Kidney epithelial cell (primary cell): ENCODE measurements around the gene PDILT. TPM values are rescaled to one million over a fixed set of nuclear protein-coding genes. Genes with fewer than 3 reads are reported as not detected.

ENCODE experiments used
- DNase-seq: peaks from one replicate; pipeline ENCODE4 v3.0.0-alpha.2; 2010; ENCODE audit warnings: low read depth
- H3K27me3 ChIP-seq: 2 replicates; pipeline ENCODE4 v1.6.0; 2011; ENCODE audit warnings: low read length; ENCODE audit not compliant: control insufficient read depth, insufficient read depth
- H3K36me3 ChIP-seq: 2 replicates; pipeline ENCODE4 v1.5.1; 2011; ENCODE audit warnings: low read length; ENCODE audit not compliant: control insufficient read depth, insufficient read depth
- H3K4me3 ChIP-seq: 2 replicates; pipeline ENCODE4 v1.5.1; 2011; ENCODE audit warnings: low read depth, mild to moderate bottlenecking, control low read depth, low read length
- total RNA-seq: library from RNA; depleted of rRNA; stranded (reverse); fragments of >200 nt; gene quantifications from 2 replicates; pipeline ENCODE4 v1.2.3, GENCODE V29; 2015
- TF ChIP-seq, protein P1 (sequence below): IDR thresholded peaks from 2 replicates; pipeline ENCODE4 v1.5.1; 2011; ENCODE audit warnings: mild to moderate bottlenecking, moderate library complexity, low read length, control low read depth, inconsistent platforms; ENCODE audit not compliant: insufficient read depth, poor library complexity, severe bottlenecking

The PDILT gene
- total RNA-seq, 1 donor from 2014 or later, result not detected

DNA sequence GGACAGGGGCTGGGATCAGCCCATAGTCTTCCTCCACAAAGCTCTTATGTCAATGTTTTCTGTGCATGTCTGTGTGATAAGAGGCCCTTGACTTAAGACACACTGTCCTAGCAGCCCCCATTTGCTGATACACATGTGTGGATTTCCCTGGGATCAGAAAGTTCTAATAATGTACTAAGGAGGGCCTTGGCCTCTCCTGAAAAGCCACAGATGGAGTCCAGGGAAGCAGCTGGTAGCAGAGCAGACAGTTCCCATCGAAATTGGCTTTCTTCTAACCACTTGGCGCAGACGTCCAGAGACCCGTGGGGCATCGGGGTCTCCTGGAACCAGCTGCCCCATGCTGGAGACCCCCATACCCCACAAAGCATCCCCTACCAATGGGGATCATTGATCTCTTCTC is 72.9 kb downstream of the PDILT start:
- DNase-seq, result no peak
- H3K36me3 ChIP-seq, result no peaks in the 10 kb centered on the region
- no peak overlapping the region for H3K4me3 ChIP-seq
- TF ChIP-seq, protein P1, sequence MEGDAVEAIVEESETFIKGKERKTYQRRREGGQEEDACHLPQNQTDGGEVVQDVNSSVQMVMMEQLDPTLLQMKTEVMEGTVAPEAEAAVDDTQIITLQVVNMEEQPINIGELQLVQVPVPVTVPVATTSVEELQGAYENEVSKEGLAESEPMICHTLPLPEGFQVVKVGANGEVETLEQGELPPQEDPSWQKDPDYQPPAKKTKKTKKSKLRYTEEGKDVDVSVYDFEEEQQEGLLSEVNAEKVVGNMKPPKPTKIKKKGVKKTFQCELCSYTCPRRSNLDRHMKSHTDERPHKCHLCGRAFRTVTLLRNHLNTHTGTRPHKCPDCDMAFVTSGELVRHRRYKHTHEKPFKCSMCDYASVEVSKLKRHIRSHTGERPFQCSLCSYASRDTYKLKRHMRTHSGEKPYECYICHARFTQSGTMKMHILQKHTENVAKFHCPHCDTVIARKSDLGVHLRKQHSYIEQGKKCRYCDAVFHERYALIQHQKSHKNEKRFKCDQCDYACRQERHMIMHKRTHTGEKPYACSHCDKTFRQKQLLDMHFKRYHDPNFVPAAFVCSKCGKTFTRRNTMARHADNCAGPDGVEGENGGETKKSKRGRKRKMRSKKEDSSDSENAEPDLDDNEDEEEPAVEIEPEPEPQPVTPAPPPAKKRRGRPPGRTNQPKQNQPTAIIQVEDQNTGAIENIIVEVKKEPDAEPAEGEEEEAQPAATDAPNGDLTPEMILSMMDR, result no peak
- no peaks in the 10 kb centered on the region for H3K27me3 ChIP-seq

- DNase-seq, result no peak
- H3K4me3 ChIP-seq, result no peak overlapping the region
- H3K27me3 ChIP-seq, result no peaks in the 10 kb centered on the region
- TF ChIP-seq, protein P1, result no peak
- H3K36me3 ChIP-seq, result no peaks in the 10 kb centered on the region
Measured at GRCh38 chr16:20329392-20330138, 75.0 kb downstream of the PDILT start.

- TF ChIP-seq, protein P1, result no peak
- H3K36me3 ChIP-seq, result no peaks in the 10 kb centered on the region
- H3K27me3 ChIP-seq, result no peaks in the 10 kb centered on the region
- no peak for DNase-seq
- no peak within 1 kb of the TSS for H3K4me3 ChIP-seq
Measured at GRCh38 chr16:20327444-20328041, 77.0 kb downstream of the PDILT start, which contains the start of gene GP2. Gene GP2, minus strand, starts transcription at chr16:20327513. Its CDS starts 1,082 bp downstream, at chr16:20326431.

DNA sequence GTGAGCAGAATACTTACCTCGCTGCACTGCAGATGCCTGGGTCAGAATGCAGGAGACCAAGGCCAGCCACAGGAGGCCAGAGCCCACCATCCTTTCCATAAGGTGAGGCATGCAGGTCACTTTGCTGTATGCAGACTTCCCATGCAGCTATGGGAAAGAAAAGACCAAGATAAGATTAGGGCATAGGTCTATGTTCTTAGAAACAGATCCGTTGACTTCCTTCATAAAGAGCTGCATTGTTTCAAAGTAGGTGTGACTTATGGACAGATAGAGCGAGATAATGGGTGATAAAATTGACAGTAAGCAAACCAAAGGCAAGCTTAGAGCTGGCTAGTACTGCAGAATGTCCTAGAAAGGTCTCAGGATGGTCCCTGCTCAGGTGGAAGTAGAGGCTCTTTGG is 78.2 kb downstream of the PDILT start:
- DNase-seq, result no peak
- Histone ChIP-seq H3K27me3 (no peaks in the 10 kb centered on the region), H3K4me3 (no peak overlapping the region), H3K36me3 (no peaks in the 10 kb centered on the region)
- TF ChIP-seq, protein P1, result no peak

DNA sequence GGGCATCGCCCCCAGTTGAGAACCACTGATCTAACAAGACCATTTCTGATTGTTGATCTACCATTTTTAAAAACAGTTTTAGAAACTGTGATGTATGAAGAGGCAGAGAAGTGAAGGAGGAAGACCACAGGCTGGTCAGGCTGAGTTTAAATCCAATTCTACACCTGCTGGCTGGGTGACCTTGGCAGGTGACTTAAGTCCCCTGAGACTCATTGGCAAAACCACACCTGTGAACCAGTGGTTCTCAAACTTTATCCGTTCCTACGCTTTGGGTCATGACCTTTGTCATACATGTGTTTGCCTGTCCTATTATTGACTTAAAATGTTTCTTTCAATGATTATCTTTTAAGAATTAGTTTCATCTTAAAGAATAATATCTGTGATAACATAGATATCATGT is 79.5 kb downstream of the PDILT start:
- TF ChIP-seq, protein P1, result no peak
- H3K27me3 ChIP-seq, result no peaks in the 10 kb centered on the region
- no peak overlapping the region for H3K4me3 ChIP-seq
- no peak for DNase-seq
- no peaks in the 10 kb centered on the region for H3K36me3 ChIP-seq
